HG02840 (cell line): ENCODE measurements around the gene EP400.

Source experiments
- ATAC-seq: cut with Tn5 transposase; IDR thresholded peaks from one replicate; pipeline ENCODE4 v1.9.1; 2021; ENCODE audit warnings: mild to moderate bottlenecking, moderate library complexity, moderate number of reproducible peaks; ENCODE audit not compliant: unreplicated experiment, low FRiP score

Gene EP400, protein sequence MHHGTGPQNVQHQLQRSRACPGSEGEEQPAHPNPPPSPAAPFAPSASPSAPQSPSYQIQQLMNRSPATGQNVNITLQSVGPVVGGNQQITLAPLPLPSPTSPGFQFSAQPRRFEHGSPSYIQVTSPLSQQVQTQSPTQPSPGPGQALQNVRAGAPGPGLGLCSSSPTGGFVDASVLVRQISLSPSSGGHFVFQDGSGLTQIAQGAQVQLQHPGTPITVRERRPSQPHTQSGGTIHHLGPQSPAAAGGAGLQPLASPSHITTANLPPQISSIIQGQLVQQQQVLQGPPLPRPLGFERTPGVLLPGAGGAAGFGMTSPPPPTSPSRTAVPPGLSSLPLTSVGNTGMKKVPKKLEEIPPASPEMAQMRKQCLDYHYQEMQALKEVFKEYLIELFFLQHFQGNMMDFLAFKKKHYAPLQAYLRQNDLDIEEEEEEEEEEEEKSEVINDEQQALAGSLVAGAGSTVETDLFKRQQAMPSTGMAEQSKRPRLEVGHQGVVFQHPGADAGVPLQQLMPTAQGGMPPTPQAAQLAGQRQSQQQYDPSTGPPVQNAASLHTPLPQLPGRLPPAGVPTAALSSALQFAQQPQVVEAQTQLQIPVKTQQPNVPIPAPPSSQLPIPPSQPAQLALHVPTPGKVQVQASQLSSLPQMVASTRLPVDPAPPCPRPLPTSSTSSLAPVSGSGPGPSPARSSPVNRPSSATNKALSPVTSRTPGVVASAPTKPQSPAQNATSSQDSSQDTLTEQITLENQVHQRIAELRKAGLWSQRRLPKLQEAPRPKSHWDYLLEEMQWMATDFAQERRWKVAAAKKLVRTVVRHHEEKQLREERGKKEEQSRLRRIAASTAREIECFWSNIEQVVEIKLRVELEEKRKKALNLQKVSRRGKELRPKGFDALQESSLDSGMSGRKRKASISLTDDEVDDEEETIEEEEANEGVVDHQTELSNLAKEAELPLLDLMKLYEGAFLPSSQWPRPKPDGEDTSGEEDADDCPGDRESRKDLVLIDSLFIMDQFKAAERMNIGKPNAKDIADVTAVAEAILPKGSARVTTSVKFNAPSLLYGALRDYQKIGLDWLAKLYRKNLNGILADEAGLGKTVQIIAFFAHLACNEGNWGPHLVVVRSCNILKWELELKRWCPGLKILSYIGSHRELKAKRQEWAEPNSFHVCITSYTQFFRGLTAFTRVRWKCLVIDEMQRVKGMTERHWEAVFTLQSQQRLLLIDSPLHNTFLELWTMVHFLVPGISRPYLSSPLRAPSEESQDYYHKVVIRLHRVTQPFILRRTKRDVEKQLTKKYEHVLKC (N-terminal part only)

DNA sequence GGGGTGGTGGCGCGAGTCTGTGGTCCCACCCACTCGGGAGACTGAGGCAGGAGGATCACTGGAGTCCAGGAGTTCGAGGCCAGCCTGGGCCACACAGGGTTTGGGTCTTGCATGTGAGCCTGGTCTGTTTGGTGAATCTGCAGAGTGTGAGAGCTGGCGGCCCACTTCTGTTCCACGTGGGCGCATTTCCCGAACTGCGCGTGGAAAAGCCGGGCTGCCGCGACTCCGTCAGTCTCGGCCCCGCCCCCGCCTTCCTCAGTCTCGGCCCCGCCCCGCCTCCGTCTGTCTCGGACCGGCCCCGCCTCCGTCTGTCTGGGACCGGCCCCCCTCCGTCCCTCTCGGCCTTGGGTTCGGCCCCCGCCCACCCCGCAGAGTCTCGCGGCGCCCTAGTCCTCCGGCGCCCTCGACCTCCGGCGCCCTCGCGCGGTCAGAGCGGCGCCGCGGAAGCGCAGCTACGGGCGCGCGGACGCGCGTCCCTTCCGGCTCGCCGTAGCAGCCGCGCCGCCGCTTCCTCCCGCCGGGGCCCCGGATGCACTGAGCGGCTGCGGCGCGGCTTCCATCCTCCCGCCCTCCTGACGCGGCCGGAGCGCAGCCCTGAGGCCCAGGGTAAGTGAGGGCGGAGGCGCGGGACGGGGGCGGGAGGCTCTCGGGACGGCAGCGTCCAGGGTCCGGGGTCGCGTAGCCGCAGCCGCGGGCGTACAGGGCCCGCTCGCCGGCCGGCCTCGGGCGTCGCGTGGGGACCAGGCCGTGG lies at the start of gene EP400:
TSS of gene EP400 (plus strand) at position 512 of the 751 bp plus-strand sequence. CDS start 10,678 bp downstream, outside the sequence.
- peak; percentile 83 for ATAC-seq

DNA sequence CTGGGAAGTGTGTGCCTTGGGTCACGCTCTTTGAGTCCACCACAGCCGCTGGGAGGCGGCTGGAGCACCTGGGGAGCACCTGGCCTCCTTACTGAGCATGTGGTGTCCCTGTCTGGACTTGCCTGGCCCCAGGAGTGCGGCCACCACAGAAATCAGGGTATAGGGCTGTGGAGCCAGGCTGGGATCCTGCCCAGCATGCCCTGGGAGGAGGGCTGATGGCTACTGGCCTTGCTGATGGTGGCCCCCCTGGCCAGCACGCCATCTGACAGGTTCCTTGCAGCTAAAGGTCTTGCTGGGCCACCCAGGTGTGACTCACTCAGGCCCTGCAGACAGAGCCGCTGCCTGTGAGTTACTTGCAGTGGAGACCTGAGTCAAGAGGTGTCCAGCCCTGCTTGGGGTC lies 49.3 kb upstream of the EP400 start:
- no peak for ATAC-seq

DNA sequence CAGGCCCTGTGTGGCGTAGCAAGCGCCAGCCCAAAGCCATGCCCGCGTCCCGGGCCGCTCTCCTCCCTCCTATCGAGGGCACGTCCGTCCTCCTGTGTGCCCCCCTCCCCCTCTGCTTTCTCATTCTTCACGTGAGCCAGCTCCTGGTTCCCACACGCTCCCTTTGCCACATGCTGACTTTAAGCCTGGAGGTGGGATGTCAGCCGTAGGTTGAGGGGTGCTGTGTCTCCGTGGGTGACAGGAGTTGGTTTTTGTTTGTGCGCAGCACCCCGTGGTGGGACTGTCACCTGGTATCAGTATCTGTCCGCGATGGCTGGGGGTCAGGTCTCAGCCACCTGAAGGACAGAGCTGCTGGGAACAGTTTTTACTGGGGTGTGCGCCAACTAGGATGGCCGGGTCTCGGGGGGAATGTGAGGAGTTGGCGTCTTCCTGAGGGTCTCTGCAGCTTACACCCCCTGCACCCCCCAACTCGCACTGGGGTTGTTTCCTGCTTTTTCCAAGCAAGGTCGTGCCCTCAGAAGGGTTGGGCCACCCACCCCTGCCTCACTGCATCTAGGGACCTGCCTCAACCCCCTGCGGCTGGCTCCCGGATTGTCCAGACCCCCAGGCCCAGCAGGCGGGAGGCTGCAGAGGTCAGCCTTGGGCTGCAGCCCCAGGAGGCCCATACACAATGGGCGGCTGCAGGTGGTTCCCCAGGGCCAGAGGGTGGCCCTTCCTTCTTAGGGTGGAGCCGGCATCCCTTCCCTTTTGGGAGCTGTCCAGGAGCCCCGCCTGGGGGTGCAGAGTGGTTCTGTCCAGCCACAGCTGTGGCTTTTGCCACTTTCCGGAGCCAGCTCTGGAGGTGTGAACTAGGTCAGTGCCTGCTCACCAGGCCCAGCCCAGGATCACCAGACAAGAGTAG lies 48.1 kb upstream of the EP400 start:
- ATAC-seq = no peak

DNA sequence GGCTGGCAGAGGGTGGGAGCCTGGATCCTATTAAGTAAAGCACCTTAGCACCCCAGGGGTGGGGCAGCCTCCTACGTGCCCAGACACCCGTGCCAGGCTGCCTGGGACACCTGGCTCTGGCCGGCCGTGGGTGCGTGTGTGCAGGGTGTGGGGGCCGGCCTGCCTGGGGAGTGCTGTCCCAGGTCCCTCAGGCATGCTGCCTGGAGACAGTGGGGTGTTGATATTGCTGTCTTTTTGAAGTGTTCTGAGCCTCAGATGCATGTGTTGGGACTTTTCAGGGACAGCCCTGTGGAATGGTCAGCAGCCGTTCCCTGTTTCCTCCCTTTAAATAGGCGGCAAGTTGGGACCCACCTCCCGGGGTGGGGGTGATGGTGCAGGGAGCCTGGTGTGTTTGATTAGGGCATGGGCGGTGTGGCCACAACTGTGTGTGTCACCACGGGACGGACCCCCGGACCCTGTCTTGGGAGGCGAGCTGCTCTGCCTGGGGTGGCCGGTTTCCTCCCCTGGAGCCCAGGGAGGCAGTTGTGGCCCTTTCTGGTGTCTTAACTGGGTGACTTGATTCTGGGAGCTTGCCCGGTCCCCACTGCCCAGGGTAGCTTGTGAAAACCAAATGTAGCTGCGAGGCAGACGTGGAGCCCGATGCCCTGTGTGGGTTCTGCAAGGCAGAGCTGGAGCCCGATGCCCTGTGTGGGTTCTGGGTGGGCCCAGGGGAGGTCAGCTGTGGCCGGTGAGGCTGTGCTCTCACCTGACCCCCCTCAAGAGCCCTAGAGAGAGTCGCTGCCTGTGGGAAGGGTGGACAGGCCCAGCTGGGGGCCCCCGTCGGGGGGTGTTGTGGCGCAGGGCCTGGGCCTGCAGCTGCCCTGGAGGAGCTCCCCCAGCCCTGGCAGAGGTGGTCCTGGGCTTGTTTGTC lies 47.2 kb upstream of the EP400 start:
- ATAC-seq = no peak

DNA sequence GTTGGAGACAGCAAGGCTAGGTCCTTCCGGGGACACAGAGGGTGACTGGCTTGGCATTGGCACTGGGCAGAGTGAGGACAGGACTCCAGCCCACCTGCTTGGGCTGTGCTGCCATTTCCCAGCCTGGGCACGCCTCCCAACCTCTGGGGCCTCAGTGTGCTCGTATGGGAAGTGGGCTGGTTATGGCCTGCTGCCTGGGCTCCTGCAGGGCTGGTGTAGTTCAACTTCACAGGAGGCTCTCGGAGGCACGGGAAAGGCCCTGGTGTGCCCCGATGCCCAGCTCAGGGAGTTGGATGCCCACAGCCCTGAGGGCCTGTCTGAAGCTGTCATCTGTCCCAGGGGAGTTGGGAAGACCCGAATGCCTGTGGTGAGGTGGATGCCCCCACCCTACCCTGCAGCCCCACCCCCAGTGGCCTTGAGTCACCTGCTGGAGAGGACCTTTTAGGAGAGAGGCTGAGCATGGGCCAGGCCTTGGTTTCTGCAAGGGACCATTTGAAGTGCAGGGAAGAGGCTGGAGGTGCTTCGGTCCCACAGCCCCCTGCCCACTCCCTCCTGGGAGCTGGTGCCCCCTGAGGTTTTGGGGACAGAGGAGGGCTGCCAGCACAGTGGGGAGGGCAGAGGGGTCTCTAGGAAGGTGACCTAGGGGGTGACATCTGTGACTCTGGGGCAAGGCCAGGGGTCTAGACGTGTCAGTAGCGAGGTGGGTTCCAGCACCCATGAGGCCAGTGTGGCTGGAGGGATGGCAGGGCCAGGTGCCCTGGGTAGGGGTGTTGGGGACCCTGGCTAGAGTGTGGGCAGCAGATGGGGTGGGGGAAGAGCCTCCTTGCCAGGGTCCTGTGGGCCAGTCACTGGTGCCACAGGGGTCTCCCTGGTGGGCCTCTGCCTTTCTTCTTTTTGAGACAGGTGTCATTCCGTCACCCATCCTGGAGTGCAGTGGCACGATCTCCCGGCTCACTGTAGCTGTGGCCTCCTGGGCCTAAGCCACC lies 46.2 kb upstream of the EP400 start:
- no peak for ATAC-seq

DNA sequence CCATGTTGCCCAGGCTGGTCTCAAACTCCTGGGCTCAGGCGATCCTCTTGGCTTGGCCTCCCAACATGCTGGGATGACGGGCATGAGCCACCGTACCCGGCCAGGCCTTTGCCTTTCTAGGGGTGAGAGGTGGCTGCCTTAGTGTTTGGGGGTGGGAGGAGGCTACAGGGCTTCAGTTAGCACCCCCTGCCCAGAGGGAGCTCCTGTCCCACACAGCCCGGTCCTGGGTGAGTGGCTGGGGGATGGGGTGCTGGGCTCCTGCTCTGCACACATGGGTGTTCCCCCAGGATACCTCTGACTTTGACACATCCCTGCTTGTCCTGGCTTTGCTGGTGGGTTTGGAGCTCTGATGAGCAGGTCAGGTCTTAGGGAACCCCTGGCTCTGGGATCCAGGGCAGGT lies 45.4 kb upstream of the EP400 start:
- no peak for ATAC-seq

DNA sequence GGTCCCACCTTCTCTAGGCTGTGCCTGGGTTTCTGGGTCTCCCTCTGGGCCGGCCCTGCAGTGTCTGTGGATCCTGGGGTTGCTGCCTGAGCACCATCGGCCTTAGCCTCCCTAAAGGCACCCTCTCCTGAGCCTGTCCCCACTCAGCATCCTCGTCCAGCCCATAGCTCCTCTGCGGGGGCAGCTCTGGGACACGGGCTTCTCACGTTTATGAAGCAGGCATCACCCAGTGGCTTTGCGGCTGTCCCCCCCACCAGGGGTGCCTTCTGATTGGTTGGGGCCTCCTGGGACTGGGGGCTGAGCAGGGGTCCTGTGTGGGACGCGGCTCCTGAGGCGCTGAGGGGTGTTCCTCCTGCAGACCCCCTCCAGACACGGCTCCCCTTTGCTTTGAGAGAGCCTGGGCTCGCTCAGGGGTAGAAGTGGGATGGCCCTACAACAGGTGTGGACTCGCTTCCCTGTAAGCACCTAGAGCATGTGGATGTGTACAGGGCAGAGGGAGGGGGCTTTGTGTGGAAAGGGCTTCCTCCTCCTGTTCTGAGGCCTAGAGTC lies 44.6 kb upstream of the EP400 start:
- ATAC-seq = no peak

DNA sequence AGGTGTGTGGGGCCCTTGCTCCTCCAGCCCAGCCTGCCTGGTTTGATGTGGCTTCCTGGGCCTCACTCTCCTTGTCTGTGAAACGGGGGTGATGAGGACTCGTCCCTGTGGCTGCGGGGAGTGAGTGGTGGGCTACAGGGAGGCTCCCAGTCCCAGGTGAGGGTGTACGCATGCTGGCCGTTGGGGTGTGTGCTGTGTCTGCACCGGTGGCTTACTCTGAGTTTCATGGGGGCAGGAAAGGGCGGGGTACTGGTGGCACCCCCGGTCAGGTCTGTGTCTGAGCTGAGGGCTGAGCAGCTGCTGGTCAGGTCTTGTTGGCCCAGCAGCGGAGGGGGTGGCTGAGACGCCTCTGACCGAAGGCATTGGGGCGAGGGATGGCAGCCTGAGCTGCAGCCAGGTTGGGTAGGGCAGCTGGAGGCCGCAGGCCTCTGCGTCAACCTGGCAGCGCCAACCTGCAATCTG lies 44.1 kb upstream of the EP400 start:
- ATAC-seq = no peak

DNA sequence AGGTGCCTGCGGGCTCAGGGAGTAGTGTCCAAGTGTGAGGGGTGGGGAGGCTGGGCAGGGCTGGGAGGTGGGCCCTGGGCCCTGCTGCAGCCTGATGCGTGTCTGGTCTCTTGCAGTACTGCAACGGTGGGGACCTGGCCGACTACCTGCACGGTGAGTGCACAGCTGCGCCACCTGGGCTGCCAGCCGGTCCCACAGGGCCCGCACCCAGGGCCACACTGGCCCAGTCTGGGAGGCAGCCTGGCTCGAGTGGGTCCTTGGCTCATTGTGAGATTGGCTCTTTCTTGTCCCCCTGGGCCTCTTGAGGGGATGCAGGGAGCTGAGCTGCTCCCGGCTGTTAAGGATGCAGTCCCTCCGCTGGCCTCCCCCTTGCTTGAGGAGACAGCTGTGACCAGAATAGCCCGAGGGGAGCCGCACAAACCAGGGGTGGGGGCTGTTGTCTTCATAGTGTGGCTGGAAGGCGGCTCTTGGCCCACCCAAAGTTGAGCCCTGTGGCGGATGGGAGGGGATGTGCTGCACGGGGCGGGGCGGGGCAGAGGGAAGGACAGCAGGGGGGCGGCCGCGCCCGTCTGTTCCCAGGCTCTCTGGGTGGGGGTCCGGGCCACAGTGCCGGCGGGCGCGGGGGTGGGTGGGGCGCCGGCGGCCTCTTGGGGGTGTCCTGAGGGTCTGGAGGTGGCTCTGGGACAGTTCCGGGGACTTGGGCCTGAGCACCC lies 42.2 kb upstream of the EP400 start:
- no peak for ATAC-seq

DNA sequence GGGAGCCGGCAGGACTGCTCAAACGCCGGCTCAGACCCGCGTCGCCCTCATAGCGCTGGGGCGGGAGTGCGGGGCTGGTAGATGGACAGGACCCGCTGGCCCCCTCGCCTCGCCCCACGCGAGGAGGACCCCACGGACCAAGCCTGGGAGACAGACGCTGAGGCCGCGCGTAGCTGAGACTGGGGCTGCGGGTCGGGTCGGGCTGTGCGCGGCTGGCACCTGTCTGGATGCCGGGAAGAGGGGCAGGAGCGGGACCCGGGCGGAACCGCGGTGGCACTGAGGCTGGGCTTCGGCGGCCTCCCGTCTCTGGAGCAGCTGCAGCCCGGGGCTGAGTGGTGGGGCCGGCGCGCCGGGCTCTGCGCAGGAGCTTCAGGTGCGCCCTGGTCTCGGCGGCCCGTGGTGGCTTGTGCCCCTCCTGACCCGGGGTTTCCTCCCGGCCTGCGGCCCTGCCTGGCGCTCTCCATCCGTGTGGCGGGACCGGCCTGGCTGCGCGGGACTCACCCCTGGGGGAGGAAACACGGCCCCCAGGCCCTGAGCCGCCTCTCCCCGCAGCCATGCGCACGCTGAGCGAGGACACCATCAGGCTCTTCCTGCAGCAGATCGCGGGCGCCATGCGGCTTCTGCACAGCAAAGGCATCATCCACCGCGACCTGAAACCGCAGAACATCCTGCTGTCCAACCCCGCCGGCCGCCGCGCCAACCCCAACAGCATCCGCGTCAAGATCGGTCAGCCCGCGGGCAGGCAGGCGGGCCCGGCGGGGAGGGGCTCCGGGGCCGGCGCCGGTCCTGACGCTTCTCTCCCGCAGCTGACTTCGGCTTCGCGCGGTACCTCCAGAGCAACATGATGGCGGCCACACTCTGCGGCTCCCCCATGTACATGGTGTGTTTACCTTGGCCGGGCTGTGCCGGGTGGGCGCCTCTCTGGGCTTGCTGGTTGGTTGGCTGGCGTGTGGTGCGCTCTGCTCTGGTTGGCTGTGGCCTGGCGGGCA lies 41.4 kb upstream of the EP400 start:
- no peak for ATAC-seq

DNA sequence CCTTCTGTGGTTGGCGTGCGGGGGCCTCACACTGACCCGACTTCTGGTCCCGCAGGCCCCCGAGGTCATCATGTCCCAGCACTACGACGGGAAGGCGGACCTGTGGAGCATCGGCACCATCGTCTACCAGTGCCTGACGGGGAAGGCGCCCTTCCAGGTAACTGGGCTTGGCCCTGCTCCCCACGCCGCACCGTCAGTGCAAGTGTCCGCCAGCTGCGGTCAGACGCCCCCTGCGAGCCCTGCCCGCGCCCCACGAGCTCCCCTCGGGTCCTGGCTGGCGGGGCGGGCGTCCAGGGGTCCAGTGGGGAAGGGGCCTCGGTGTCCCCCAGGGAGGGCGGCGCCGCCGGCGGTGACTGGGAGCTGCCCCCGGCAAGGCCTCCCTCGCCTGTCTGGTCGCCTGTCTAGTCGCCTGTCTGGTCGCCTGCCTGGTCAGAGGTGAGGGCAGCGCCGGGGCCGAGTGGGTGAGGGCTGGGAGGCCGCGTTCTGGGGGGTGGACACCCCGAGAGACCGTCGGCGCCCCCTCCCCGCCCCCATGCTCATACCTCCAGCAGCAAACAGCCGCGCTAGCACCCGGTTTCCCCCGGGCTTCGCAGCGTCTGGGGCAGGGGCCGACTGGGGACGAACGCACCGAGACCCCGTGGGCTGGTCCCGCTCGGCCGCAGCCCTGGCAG lies 40.5 kb upstream of the EP400 start:
- no peak for ATAC-seq

DNA sequence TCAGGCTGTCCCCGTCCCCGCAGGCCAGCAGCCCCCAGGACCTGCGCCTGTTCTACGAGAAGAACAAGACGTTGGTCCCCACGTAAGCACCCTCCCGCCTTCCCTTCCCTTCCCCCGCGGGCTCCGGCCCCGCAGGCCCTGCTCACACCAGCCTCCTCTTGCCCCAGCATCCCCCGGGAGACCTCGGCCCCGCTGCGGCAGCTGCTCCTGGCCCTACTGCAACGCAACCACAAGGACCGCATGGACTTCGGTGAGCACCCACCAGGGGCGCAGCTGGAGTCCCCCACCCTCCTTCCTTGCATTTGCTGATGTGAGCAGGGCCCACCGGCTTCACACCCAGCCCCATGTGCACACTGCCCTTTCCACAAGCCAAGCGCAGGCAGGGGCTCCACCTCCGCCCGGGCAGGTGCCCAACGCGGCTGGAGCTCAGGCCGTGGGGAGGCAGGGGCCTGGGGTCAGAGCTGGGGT lies 40.0 kb upstream of the EP400 start:
- no peak for ATAC-seq

DNA sequence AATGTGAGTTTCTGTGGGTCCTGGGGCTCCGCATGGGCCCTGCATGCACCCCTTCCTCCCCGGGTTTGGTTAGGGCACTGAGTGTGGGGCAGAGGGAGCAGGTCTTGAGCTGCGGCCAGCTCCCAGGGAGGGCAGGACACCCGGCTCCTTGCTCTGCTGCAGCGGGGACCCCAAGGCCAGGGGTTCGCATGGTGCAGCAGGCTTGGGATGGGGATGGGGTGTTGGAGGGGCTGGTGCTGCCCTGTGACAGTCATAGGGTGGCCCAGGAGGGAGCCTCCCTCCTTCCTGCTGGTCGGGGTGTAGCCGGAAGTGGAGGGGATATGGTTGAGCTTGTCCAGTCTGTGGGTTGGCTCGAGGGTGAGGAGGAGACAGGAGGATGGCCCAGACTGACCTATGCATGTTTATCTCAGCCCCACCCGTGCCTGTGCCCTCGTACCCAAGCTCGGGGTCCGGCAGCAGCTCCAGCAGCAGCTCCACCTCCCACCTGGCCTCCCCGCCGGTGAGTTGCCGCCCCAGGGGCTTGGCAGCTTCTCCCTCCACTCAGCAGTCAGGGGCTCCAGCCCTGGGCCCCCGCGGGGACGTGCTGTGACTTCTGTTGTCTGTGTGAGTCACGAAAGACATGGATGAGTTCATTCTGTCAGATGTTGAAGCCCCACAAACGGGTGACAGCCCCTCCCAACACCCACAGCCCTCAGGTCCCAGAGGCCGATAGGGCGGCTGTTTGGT lies 39.3 kb upstream of the EP400 start:
- no peak for ATAC-seq
